GM21367 (cell line): ENCODE data around the gene DENND4C.
"Not testable (repeated sequence)": the region's sequence is repeated elsewhere in the genome, so short reads cannot be mapped to it uniquely, and the experiment has no call there.

ENCODE experiments used
- ATAC-seq: cut with Tn5 transposase; IDR thresholded peaks from one replicate; pipeline ENCODE4 v1.9.1; 2021; ENCODE audit not compliant: unreplicated experiment

DENND4C gene

GRCh38 chr9:19369107-19369506, 138.6 kb downstream of the DENND4C start:
- no peak for ATAC-seq

DNA sequence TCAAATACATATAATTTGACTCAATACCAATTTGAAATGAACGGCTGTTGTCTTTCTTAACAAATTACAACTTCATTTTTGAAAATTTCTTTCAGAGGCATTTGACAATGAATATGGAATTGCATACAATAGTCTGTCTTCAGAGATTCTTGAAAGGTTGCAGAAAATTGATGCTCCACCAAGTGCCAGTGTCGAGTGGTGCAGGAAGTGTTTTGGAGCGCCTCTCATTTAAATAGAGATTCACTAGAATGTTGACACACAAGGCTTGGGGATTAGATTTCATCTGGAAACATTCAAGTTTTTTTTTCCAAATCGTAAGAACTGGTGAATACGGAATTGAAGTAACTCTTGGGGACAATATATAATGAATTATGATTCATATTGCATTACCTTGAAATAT, 141.4 kb downstream of the DENND4C start:
- no peak for ATAC-seq

- ATAC-seq: no peak
Observed at GRCh38 chr9:19372567-19372966, 142.1 kb downstream of the DENND4C start.

DNA sequence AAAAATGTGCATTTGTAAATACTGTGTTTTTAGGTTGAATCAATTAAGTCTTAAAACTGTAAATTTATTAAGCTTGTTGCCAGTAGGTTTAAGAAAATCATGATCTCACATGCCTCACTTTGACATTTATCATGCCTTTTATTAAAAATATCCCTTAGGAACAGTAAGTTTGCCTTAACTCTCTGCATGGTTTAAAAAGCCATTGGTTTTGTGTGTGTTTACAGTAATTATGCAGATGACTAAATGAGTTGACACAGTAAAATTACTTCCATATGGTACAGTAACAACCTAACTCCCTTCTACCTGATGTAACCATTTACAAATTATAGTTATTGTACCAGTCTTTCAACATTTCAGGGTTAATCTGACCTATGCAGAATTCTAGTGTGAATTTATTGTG, 143.0 kb downstream of the DENND4C start:
- ATAC-seq: no peak

- no peak for ATAC-seq
Observed at GRCh38 chr9:19375538-19375937, 145.0 kb downstream of the DENND4C start.

GRCh38 chr9:19376931-19377330, 146.4 kb downstream of the DENND4C start:
- no peak for ATAC-seq

GRCh38 chr9:19378164-19378563, 147.7 kb downstream of the DENND4C start:
- ATAC-seq: no peak

DNA sequence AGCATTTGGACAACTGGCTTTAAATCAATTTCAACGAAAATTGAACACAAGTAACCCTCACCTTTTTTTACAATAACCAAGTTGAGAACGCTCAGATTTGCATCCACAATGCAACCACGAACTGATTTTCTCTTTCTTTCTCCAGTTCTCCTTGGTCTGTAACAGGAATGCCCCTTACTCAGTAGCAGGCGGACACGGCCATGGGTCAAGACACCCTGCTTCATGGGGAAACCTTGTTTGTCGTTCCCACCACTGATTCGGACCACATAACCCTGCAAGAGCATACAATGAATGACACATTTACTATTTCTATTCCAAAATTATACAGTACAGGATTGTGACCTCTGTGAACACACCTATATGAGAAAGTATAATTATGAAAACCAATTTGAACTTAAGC, 148.2 kb downstream of the DENND4C start:
- ATAC-seq: no peak

DNA sequence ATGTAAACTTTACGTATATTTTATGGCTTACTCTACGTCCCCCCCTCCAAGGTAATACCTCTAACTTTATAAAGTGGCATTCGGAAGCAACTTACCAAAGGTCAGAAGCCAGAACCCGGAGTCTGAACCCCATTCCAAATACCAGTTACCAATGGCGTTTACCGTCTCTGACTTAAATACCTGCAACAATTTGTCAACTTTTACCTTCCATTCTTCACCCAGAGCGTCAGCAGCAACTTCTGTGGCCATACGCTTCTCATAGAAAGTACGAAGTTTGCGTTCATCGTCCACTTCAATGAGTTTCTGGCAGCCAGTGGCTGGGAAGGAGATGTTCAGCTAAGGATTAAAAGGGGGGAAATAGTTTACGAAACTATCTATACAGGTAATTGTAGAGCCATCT, 148.8 kb downstream of the DENND4C start:
- no peak for ATAC-seq

DNA sequence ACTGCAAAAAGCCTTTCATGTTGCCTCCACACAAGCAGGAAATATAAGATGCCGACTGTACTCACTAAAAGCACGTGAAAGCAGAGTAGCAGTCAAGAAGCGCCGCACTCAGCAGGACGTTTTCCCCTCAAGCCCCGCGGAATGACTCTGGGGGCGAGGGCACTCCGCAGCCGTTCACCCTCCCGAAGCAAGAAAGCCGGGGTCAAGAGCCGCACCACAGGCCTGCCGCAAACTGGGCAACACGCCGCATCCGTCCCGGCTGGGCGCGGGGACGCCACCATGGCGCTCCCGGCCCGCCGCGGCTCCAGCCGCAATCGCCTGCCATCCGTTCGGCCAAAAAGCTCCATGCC, 149.2 kb downstream of the DENND4C start:
- peak; percentile 22 for ATAC-seq

- ATAC-seq: no peak
Observed at GRCh38 chr9:19380826-19381075, 150.3 kb downstream of the DENND4C start.

- ATAC-seq: no peak
Observed at GRCh38 chr9:19381656-19382055, 151.2 kb downstream of the DENND4C start.

- ATAC-seq: not testable (repeated sequence)
Observed at GRCh38 chr9:19385212-19385611, 154.7 kb downstream of the DENND4C start.

- ATAC-seq: no peak
Observed at GRCh38 chr9:19385786-19386501, 155.5 kb downstream of the DENND4C start.

GRCh38 chr9:19386502-19387044, 156.1 kb downstream of the DENND4C start:
- ATAC-seq: no peak

DNA sequence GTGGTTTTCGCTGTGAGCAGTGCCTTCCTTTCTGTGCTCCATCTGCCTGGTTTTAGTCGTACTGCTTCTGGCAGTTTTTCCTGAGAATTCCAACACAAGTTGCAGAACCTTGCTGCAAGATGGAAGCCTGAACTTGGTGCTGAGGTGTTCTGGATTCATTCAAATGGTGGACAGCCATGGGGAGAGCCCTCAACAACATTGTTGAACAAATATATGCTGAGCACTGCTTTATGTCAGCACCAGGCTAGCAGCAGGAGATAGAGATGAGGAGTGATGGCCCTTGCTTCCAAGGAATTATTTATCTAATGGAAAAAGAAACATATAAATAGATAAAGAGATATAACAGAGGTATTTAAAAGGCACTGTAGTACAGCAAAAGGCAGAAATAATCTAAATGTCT, 156.8 kb downstream of the DENND4C start:
- ATAC-seq: no peak

GRCh38 chr9:19389539-19389938, 159.0 kb downstream of the DENND4C start:
- not testable (repeated sequence) for ATAC-seq

GRCh38 chr9:19397845-19398244, 167.4 kb downstream of the DENND4C start:
- ATAC-seq: no peak

DNA sequence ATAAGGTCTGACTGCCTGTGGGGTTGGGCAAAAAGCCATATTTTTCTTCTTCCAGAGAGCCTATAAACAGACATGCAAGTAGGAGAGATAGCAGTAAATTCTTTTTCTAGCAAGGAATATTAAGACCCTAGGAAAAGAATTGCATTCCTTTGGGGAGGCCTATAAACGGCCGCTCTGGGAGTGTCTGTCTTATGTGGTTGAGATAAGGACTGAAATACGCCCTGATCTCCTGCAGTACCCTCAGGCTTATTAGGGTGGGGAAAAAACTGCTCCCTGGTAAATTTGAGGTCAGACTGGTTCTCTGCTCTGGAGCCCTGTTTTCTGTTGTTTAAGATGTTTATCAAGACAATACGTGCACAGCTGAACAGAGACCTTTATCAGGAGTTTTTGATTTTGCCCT, 172.7 kb downstream of the DENND4C start:
- ATAC-seq: not testable (repeated sequence)

DNA sequence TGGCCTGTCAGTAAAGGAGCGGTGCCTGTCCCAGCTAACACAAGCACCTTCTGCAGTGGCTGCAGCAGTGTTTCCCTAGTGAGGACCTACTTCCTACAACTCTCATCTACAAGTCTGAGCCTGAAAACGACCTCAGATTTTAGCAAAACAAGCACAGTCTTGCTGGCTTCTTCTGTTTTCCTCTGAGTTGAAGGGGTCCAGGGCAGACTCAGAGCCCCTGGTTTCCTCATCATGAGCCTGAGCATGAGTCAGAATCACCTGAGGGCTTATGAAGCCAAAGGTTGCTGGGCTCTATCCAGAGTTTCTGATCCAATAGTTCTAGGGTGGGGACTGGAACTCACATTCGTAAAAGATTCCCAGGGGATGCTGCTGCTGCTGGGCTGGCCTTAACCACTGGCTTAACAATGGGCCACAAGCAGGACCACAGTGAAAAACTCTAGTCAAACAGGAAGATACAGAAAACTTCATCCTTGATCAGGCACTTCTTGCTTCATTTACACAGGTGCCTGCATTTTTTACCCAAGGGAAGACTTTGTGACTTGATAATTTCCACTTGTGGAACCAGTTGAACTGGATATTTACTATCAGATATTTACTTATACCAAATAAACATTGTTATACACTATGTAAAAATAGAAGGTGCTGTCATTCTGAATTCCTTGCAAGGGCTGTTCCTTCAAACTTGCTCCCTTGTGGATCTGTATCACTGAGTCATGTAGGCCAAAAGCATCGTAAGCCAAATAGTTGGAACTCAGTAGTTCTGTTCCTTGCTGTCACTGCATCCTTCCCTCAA, 174.0 kb downstream of the DENND4C start:
- ATAC-seq: no peak

DNA sequence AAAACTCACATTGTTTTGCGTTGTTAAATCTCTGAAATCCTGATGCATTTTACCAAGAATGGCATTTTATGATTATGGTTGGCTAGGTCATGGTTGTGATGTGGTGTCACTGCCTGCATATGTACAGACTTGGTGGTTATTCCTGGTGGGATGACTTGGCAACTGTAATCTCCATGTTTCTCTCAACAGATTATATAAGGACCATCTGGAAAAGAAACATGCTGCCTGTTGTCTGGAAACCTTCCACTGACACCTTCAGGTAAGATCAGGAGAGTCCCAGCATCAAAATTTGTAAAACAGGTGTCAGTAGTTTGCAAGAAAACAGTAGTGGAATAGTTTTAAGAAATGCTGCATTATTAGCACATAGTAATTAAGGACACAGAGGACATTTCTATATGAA, 175.3 kb downstream of the DENND4C start:
- ATAC-seq: no peak

GRCh38 chr9:19408316-19408692, 177.8 kb downstream of the DENND4C start:
- ATAC-seq: no peak
